Brain microvascular endothelial cell (primary cell): ENCODE measurements around the gene SLC38A2.

Experiments
- DNase-seq: peaks from one replicate; pipeline ENCODE4 v3.0.0-alpha.2; 2020
- H3K27ac ChIP-seq: fragments of 250-450 bp; sonication (Bioruptor Pico); 2 replicates; pipeline ENCODE4 v1.5.1; 2020; ENCODE audit warnings: mild to moderate bottlenecking, moderate library complexity
- H3K27me3 ChIP-seq: fragments of 250-450 bp; sonication (Bioruptor Pico); replicated peaks from 2 replicates; pipeline ENCODE4 v1.5.1; 2020; ENCODE audit warnings: mild to moderate bottlenecking
- H3K36me3 ChIP-seq: fragments of 250-450 bp; sonication (Bioruptor Pico); replicated peaks from 2 replicates; pipeline ENCODE4 v1.5.1; 2020; ENCODE audit warnings: mild to moderate bottlenecking
- H3K4me3 ChIP-seq: 2 replicates; pipeline ENCODE4 v1.5.1; 2011; ENCODE audit warnings: low read depth, mild to moderate bottlenecking, control low read depth, low read length, moderate library complexity
- in situ Hi-C: cut with HindIII; loops from 2 replicates; pipeline ENCODE4 v1.10.0; 2017; ENCODE audit warnings: low sequenced_read_pairs, low pct_ligation_motif_present
- TF ChIP-seq, protein P1 (sequence below): IDR thresholded peaks from 2 replicates; pipeline ENCODE4 v1.5.1; 2011; ENCODE audit warnings: low read depth, mild to moderate bottlenecking, moderate library complexity, low read length, control low read depth, inconsistent platforms; ENCODE audit errors: missing control alignments

SLC38A2 gene

DNA sequence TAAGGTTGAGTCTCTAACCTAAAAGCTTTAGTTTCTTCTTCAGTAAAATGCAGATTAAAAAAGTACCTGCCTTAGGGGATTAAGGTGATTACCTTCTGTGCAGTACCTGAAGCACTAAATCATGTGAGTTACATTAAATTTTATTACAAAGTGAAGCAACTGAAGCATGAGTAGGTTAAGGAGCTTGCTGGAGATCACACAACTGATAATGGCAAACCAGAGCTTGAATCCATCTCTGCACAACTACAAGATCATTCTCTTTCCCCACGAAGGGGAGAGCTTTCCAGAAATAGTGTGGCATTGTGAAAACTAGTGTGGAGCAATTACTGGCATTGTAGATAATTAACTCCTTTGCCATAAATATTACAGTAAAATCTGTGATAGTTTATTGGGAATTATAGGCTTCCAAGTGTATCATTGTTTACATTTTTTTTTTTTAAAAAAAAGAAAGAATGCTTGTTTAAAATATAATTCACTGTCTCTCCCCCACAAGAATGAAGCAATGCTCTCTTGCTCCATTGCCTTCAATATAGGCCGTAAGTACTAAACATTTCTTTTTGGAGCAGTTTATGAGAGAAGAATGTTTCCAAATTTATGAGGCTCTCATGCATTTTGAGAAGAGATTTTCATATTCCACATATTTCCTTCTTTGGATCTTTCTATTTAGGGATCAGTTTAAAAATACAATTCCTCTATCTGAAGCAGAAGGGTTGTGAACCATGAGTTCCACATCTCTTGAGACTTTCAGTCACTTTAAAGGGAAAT lies 20.5 kb downstream of the SLC38A2 start:
- in situ Hi-C loops, result no loop called here
- no peaks in the 10 kb centered on the region for H3K27me3 ChIP-seq
- H3K4me3 ChIP-seq, result no peak overlapping the region
- TF ChIP-seq, protein P1, sequence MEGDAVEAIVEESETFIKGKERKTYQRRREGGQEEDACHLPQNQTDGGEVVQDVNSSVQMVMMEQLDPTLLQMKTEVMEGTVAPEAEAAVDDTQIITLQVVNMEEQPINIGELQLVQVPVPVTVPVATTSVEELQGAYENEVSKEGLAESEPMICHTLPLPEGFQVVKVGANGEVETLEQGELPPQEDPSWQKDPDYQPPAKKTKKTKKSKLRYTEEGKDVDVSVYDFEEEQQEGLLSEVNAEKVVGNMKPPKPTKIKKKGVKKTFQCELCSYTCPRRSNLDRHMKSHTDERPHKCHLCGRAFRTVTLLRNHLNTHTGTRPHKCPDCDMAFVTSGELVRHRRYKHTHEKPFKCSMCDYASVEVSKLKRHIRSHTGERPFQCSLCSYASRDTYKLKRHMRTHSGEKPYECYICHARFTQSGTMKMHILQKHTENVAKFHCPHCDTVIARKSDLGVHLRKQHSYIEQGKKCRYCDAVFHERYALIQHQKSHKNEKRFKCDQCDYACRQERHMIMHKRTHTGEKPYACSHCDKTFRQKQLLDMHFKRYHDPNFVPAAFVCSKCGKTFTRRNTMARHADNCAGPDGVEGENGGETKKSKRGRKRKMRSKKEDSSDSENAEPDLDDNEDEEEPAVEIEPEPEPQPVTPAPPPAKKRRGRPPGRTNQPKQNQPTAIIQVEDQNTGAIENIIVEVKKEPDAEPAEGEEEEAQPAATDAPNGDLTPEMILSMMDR, result no peak
- no peak overlapping the region for H3K27ac ChIP-seq
- H3K36me3 ChIP-seq, result no peaks in the 10 kb centered on the region
- no peak for DNase-seq

DNA sequence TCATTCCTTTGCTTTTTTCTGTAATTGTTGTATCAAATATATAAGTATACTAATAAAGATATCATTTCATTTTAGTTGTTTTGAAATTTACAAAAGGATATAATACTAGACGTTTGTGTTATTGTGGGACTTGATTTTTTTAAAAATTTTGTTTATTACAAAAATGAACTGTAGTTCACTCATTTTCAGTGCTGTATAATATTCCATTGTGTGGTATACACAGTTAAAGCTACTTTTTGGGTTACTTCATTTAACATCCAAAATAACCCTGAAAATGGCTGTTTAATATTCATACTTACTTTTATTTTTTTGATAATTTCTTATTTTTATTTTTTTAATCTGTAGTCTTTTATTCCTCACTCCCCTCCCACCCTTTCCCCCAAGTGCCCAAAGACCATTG lies 21.4 kb downstream of the SLC38A2 start:
- Histone ChIP-seq H3K27me3 (no peaks in the 10 kb centered on the region), H3K36me3 (no peaks in the 10 kb centered on the region), H3K27ac (no peak overlapping the region), H3K4me3 (no peak overlapping the region)
- TF ChIP-seq, protein P1, result no peak
- no peak for DNase-seq
- in situ Hi-C loops, result no loop called here

DNA sequence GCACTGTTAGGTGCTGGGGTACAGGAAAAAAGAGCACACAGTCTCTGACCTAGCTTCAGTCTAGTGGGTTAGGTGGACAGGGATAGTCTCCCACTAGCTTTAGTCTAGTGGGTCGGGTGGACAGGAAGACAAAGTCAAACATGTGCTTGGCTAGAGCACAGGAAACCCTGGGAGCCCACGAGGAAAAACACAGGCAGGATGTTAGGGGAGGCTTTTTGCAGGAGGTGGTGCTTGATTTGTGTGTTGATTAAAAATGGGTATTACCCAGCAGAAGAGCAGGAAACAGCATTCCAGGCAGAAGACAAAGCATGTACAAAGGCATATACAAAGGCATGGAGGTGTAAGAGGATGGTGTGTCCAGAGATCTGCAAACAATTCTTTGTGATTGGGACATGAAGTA lies 23.3 kb downstream of the SLC38A2 start:
- H3K27me3 ChIP-seq, result no peaks in the 10 kb centered on the region
- TF ChIP-seq, protein P1, result no peak
- H3K27ac ChIP-seq, result no peak overlapping the region
- in situ Hi-C loops, result no loop called here
- no peak overlapping the region for H3K4me3 ChIP-seq
- H3K36me3 ChIP-seq, result no peaks in the 10 kb centered on the region
- no peak for DNase-seq

DNA sequence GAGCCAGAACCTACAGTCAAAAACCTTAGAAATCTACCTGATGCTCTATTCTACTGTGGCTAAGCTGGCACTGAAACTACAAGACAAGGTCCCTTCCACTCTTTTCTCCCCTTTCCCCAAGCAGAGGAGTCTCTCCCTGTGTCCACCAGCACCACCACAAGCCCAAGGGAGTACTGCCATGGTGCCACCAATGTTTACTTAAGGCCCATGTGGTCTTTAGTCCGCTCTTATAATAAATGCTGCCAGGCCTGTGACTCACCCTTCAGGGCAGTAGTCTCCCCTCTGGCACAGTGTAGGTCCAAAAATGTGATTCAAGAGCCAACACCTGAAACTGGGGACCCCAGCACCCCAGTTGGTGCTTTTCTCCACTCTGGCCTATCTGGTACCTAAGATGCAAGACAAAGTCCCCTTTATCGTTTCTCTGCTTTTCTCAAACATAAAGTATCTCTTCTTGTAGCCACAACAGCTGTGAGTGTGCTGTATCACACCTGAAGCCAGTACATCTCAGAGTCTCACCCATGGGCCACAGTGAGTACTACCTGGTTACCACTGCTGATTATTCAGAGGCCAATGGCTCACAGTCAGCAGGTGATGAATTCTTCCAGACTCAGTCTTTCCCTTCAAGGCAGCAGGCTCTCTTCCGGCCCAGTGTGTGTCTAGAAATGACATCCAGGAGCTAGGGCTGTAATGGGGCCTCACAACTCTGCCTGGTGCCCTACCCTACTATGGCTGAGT lies 29.3 kb downstream of the SLC38A2 start:
- TF ChIP-seq, protein P1, result no peak
- H3K27ac ChIP-seq, result no peak overlapping the region

DNA sequence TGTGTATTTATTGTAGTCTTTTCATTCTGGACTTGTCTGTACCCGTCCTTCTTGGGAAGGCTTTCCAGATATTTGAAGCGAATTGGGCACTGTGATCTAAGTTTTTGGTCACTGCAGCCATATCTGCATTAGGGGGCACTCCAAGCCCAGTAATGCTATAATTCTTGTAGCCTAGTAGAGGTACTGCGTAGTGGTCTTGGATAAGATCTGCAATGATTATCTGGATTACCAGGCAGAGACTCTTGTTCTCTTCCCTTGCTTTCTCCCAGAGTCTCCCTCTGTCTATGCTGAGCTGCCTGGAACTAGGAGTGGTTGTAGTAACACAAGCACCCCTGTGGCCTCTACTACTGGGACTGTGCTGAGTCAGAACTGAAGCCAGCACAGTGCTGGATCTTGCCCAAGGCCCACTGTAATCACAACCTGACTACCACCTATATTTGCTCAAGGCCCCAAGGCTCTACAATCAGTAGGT lies 30.0 kb downstream of the SLC38A2 start:
- H3K36me3 ChIP-seq, result no peaks in the 10 kb centered on the region
- in situ Hi-C loops, result no loop called here

More for the DNA sequence above, 29.3 kb downstream of the SLC38A2 start:
- in situ Hi-C loops, result no loop called here
- H3K36me3 ChIP-seq, result no peaks in the 10 kb centered on the region
- no peak for DNase-seq
- H3K27me3 ChIP-seq, result no peaks in the 10 kb centered on the region
- H3K4me3 ChIP-seq, result no peak overlapping the region

More for the DNA sequence above, 30.0 kb downstream of the SLC38A2 start:
- no peaks in the 10 kb centered on the region for H3K27me3 ChIP-seq
- no peak overlapping the region for H3K4me3 ChIP-seq
- TF ChIP-seq, protein P1, result peak; percentile 55
- peak; percentile 36 for DNase-seq
- H3K27ac ChIP-seq, result no peak overlapping the region
